H1 (cell line): ENCODE measurements around the gene SLC25A21. TPM values are rescaled to one million over a fixed set of nuclear protein-coding genes. Genes with fewer than 3 reads are reported as not detected.

Source experiments
- polyA plus RNA-seq, 7 experiments: library from polyadenylated mRNA; depleted of rRNA in 3 of 7; stranded (reverse) in 5 of 7; unstranded in 2 of 7; fragments of >200 nt in 5 of 7; fragments of 200-250 nt in 2 of 7; gene quantifications; 1 replicate in 5 of 7; 2 replicates in 1 of 7; 4 replicates in 1 of 7; pipeline versions ENCODE4 v1.2.1 to v1.2.3, GENCODE V29; 2011 to 2013; ENCODE audit warnings: missing spikeins in 2 of 7, mixed read lengths in 2 of 7
- total RNA-seq: library from RNA; stranded (reverse); fragmentation: NEBNext Ultra II Directional; extraction: Animal tissue kit (Norgen Biotek cat#: 25700); gene quantifications from 2 replicates; pipeline ENCODE4 v1.2.1, GENCODE V29; 2021
- TF ChIP-seq, protein P1 (sequence below): fragments of 300-600 bp; sonication (generic); IDR thresholded peaks from 2 replicates; pipeline ENCODE4 v1.7.1; 2012; ENCODE audit warnings: low read length, moderate library complexity, mild to moderate bottlenecking, inconsistent platforms; ENCODE audit not compliant: insufficient replicate concordance
- TF ChIP-seq, protein P2 (sequence below), 3 experiments: IDR thresholded peaks; 1 replicate in 2 of 3; 2 replicates in 1 of 3; pipeline versions ENCODE4 v1.5.1 to v1.6.1; 2011; ENCODE audit warnings: low read length in 3 of 3, mild to moderate bottlenecking in 3 of 3, inconsistent platforms in 2 of 3, low read depth in 1 of 3, moderate library complexity in 1 of 3; ENCODE audit not compliant: insufficient read depth in 1 of 3; ENCODE audit errors: control extremely low read depth in 1 of 3

Gene SLC25A21
- total and polyA plus RNA-seq, 2 of the 8 experiments (the other 6 are each of a cell fraction or from before 2014, with no cell fraction given) = 6.9 to 15.7 TPM

DNA sequence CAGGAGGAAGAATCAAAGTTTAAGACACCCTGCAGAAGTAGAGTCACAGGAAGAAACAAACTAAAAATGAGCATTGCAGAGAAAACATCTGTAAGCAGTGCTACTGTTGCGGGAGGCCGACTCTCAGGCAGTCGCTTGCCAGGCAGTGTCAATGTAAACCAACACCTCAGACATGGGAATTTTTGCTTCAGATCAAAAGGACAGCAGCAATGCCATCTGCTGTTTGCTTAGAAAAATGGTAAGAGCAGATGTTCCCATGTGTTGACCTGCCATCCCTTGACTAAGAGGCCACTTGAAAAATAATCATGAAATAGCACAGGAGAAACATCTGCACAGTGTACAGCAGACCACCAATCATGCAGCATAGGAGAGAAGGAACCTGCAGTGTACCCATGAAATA lies 196.6 kb downstream of the SLC25A21 start (continued):
- TF ChIP-seq, protein P1, sequence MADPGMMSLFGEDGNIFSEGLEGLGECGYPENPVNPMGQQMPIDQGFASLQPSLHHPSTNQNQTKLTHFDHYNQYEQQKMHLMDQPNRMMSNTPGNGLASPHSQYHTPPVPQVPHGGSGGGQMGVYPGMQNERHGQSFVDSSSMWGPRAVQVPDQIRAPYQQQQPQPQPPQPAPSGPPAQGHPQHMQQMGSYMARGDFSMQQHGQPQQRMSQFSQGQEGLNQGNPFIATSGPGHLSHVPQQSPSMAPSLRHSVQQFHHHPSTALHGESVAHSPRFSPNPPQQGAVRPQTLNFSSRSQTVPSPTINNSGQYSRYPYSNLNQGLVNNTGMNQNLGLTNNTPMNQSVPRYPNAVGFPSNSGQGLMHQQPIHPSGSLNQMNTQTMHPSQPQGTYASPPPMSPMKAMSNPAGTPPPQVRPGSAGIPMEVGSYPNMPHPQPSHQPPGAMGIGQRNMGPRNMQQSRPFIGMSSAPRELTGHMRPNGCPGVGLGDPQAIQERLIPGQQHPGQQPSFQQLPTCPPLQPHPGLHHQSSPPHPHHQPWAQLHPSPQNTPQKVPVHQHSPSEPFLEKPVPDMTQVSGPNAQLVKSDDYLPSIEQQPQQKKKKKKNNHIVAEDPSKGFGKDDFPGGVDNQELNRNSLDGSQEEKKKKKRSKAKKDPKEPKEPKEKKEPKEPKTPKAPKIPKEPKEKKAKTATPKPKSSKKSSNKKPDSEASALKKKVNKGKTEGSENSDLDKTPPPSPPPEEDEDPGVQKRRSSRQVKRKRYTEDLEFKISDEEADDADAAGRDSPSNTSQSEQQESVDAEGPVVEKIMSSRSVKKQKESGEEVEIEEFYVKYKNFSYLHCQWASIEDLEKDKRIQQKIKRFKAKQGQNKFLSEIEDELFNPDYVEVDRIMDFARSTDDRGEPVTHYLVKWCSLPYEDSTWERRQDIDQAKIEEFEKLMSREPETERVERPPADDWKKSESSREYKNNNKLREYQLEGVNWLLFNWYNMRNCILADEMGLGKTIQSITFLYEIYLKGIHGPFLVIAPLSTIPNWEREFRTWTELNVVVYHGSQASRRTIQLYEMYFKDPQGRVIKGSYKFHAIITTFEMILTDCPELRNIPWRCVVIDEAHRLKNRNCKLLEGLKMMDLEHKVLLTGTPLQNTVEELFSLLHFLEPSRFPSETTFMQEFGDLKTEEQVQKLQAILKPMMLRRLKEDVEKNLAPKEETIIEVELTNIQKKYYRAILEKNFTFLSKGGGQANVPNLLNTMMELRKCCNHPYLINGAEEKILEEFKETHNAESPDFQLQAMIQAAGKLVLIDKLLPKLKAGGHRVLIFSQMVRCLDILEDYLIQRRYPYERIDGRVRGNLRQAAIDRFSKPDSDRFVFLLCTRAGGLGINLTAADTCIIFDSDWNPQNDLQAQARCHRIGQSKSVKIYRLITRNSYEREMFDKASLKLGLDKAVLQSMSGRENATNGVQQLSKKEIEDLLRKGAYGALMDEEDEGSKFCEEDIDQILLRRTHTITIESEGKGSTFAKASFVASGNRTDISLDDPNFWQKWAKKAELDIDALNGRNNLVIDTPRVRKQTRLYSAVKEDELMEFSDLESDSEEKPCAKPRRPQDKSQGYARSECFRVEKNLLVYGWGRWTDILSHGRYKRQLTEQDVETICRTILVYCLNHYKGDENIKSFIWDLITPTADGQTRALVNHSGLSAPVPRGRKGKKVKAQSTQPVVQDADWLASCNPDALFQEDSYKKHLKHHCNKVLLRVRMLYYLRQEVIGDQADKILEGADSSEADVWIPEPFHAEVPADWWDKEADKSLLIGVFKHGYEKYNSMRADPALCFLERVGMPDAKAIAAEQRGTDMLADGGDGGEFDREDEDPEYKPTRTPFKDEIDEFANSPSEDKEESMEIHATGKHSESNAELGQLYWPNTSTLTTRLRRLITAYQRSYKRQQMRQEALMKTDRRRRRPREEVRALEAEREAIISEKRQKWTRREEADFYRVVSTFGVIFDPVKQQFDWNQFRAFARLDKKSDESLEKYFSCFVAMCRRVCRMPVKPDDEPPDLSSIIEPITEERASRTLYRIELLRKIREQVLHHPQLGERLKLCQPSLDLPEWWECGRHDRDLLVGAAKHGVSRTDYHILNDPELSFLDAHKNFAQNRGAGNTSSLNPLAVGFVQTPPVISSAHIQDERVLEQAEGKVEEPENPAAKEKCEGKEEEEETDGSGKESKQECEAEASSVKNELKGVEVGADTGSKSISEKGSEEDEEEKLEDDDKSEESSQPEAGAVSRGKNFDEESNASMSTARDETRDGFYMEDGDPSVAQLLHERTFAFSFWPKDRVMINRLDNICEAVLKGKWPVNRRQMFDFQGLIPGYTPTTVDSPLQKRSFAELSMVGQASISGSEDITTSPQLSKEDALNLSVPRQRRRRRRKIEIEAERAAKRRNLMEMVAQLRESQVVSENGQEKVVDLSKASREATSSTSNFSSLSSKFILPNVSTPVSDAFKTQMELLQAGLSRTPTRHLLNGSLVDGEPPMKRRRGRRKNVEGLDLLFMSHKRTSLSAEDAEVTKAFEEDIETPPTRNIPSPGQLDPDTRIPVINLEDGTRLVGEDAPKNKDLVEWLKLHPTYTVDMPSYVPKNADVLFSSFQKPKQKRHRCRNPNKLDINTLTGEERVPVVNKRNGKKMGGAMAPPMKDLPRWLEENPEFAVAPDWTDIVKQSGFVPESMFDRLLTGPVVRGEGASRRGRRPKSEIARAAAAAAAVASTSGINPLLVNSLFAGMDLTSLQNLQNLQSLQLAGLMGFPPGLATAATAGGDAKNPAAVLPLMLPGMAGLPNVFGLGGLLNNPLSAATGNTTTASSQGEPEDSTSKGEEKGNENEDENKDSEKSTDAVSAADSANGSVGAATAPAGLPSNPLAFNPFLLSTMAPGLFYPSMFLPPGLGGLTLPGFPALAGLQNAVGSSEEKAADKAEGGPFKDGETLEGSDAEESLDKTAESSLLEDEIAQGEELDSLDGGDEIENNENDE = no peak
- TF ChIP-seq, protein P2, sequence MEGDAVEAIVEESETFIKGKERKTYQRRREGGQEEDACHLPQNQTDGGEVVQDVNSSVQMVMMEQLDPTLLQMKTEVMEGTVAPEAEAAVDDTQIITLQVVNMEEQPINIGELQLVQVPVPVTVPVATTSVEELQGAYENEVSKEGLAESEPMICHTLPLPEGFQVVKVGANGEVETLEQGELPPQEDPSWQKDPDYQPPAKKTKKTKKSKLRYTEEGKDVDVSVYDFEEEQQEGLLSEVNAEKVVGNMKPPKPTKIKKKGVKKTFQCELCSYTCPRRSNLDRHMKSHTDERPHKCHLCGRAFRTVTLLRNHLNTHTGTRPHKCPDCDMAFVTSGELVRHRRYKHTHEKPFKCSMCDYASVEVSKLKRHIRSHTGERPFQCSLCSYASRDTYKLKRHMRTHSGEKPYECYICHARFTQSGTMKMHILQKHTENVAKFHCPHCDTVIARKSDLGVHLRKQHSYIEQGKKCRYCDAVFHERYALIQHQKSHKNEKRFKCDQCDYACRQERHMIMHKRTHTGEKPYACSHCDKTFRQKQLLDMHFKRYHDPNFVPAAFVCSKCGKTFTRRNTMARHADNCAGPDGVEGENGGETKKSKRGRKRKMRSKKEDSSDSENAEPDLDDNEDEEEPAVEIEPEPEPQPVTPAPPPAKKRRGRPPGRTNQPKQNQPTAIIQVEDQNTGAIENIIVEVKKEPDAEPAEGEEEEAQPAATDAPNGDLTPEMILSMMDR (IDR thresholded peaks at IDR 0.05; ENCODE audit: control extremely low read depth in 1 of 3, insufficient read depth in 1 of 3, low read depth in 1 of 3, low read length in 3 of 3) = peak in 2 of 3 experiments; percentile 2 to 31; a peak in 2 of 4 replicates
- TF ChIP-seq, all 59 proteins: peak for 2
